Measurements from ENCODE around the gene TTC19. TPM values are rescaled to one million over a fixed set of nuclear protein-coding genes. Genes with fewer than 3 reads are reported as not detected.

Gene TTC19
- total and polyA plus RNA-seq, 9 donors: 19.2 to 80.0 (median 32.4) TPM

GRCh38 chr17:16075949-16076348 is 76.3 kb downstream of the TTC19 start:
- no peak for TF ChIP-seq POLR2A (IDR thresholded peaks at IDR 0.05)
- TF ChIP-seq CTCF (IDR thresholded peaks at IDR 0.05): no peak
- TF ChIP-seq EP300 (IDR thresholded peaks at IDR 0.05): no peak
- Histone ChIP-seq H3K9me3 (no peaks in the 10 kb centered on the region), H3K27me3 (no peaks in the 10 kb centered on the region), H3K36me3 (no peaks in the 10 kb centered on the region), H3K27ac (no peak overlapping the region), H3K4me1 (ENCODE audit: insufficient read depth) (no peaks in the 10 kb centered on the region), H3K4me3 (no peak overlapping the region)
- intact Hi-C loops (cut with DNase I): no loop called here
- DNase-seq: no peak
- WGBS, 3 donors: 90 to 95% (median 95%) methylated on average over 5 of the region's 5 CpGs

Other genes with a start within 250 kb of the TTC19 start
- 1 to 10 TPM in 1 of 7 donors, under 1 TPM in 3, not detected in 3; 0.13 to 1.0 (median 0.28) TPM for gene ADORA2B, start 54.7 kb upstream of the TTC19 start, total RNA-seq
- under 1 TPM; 0.06 to 0.72 TPM for gene ADORA2B, start 54.7 kb upstream of the TTC19 start, polyA plus RNA-seq
- gene ZSWIM7, start 120 bp upstream of the TTC19 start, total RNA-seq: 10 to 100 TPM; 14.4 to 36.2 (median 23.4) TPM
- gene ZSWIM7, start 120 bp upstream of the TTC19 start, polyA plus RNA-seq: 10 to 100 TPM; 34.7 to 62.5 TPM
- gene NCOR1, start 215.7 kb downstream of the TTC19 start, total RNA-seq: 100 to 1,000 TPM in 6 of 7 donors, 10 to 100 TPM in 1; 93.6 to 142 (median 117) TPM
- gene NCOR1, start 215.7 kb downstream of the TTC19 start, polyA plus RNA-seq: 10 to 100 TPM; 32.4 to 74.1 TPM
- 10 to 100 TPM; 26.4 to 45.2 (median 36.6) TPM for gene PIGL, start 217.4 kb downstream of the TTC19 start, total RNA-seq
- gene PIGL, start 217.4 kb downstream of the TTC19 start, polyA plus RNA-seq: 10 to 100 TPM; 16.1 to 18.2 TPM